Fibroblast of skin of abdomen (primary cell): Measurements from ENCODE around the gene KRT86.

ENCODE experiments used
- DNase-seq: peaks from one replicate; pipeline ENCODE4 v3.0.0-alpha.2; 2013

Gene KRT86

GRCh38 chr12:52316701-52317100, 42.3 kb downstream of the KRT86 start:
- DNase-seq: no peak

- DNase-seq: no peak
Measured at GRCh38 chr12:52317468-52318052, 43.1 kb downstream of the KRT86 start.

GRCh38 chr12:52318241-52318990, 44.0 kb downstream of the KRT86 start:
- DNase-seq: no peak

- no peak for DNase-seq
Measured at GRCh38 chr12:52319097-52319496, 44.7 kb downstream of the KRT86 start.

GRCh38 chr12:52320784-52321400, 46.4 kb downstream of the KRT86 start, which contains the start of gene KRT83:
KRT83 (minus strand) TSS chr12:52321398; CDS start chr12:52321335, 63 bp downstream.
- DNase-seq: no peak

- no peak for DNase-seq
Measured at GRCh38 chr12:52321418-52321817, 47.0 kb downstream of the KRT86 start.

GRCh38 chr12:52322069-52322468, 47.6 kb downstream of the KRT86 start:
- DNase-seq: no peak

GRCh38 chr12:52323001-52323400, 48.6 kb downstream of the KRT86 start:
- DNase-seq: no peak

- DNase-seq: no peak
Measured at GRCh38 chr12:52323416-52324152, 49.1 kb downstream of the KRT86 start.

- no peak for DNase-seq
Measured at GRCh38 chr12:52324153-52324444, 49.7 kb downstream of the KRT86 start.

- peak; percentile 87 for DNase-seq
Measured at GRCh38 chr12:52327052-52327829, 52.8 kb downstream of the KRT86 start.

- DNase-seq: no peak
Measured at GRCh38 chr12:52327830-52328500, 53.5 kb downstream of the KRT86 start.

- DNase-seq: no peak
Measured at GRCh38 chr12:52331039-52331438, 56.6 kb downstream of the KRT86 start.

GRCh38 chr12:52331833-52332232, 57.4 kb downstream of the KRT86 start:
- no peak for DNase-seq

GRCh38 chr12:52332381-52332780, 57.9 kb downstream of the KRT86 start:
- DNase-seq: no peak

GRCh38 chr12:52333321-52333720, 58.9 kb downstream of the KRT86 start:
- DNase-seq: no peak

GRCh38 chr12:52334185-52334584, 59.7 kb downstream of the KRT86 start:
- DNase-seq: no peak

GRCh38 chr12:52335598-52336262, 61.3 kb downstream of the KRT86 start:
- DNase-seq: no peak

GRCh38 chr12:52336641-52337040, 62.2 kb downstream of the KRT86 start:
- no peak for DNase-seq

GRCh38 chr12:52337054-52337453, 62.6 kb downstream of the KRT86 start:
- DNase-seq: no peak

- no peak for DNase-seq
Measured at GRCh38 chr12:52338241-52338960, 64.0 kb downstream of the KRT86 start.
